ENCODE results near the gene PGLYRP4.
A peak's percentile ranks its signal among the peaks of the same experiment; 100 is the strongest.

PGLYRP4 gene

GRCh38 chr1:153357076-153357852, 8.6 kb upstream of the PGLYRP4 start:
- no peak overlapping the region for H3K4me2 ChIP-seq (ENCODE audit: insufficient read depth, low read length)
- DNase-seq (no peak), ATAC-seq (ENCODE audit: insufficient read depth, low read depth) (no peak)
- TF ChIP-seq EZH2 (IDR thresholded peaks at IDR 0.05; ENCODE audit: borderline replicate concordance, low read depth, low read length, severe bottlenecking) (no peak), CTCF (IDR thresholded peaks at IDR 0.05; ENCODE audit: borderline replicate concordance, extremely low read depth, low read length, poor library complexity, severe bottlenecking) (no peak)
- H3K9me3 ChIP-seq (ENCODE audit: insufficient read depth, low read length, severe bottlenecking), result no peaks in the 10 kb centered on the region
- no peaks in the 10 kb centered on the region for H4K20me1 ChIP-seq (ENCODE audit: insufficient read depth, low read length)
- H3K27me3 ChIP-seq (ENCODE audit: insufficient read depth, low read length, poor library complexity), result peaks cover 21% of the 10 kb centered on the region
- no peak overlapping the region for H2AFZ ChIP-seq (ENCODE audit: low read depth, low read length)
- H3K9ac ChIP-seq (ENCODE audit: low read depth, low read length), result no peak overlapping the region
- no peaks in the 10 kb centered on the region for H3K36me3 ChIP-seq (ENCODE audit: insufficient read depth, low read length)
- no peaks in the 10 kb centered on the region for H3K79me2 ChIP-seq (ENCODE audit: insufficient read depth, low read length)
- no peak overlapping the region for H3K4me3 ChIP-seq (ENCODE audit: low read depth in 1 of 2, low read length in 2 of 2)
- H3K27ac ChIP-seq (ENCODE audit: low read length), result no peak overlapping the region
- no peaks in the 10 kb centered on the region for H3K4me1 ChIP-seq (ENCODE audit: insufficient read depth, low read length)

- Histone ChIP-seq H2AFZ (ENCODE audit: low read depth, low read length) (no peak overlapping the region), H3K9me3 (ENCODE audit: insufficient read depth, low read length, severe bottlenecking) (no peaks in the 10 kb centered on the region), H3K36me3 (ENCODE audit: insufficient read depth, low read length) (no peaks in the 10 kb centered on the region), H3K27me3 (ENCODE audit: insufficient read depth, low read length, poor library complexity) (peaks cover 13% of the 10 kb centered on the region), H3K4me2 (ENCODE audit: insufficient read depth, low read length) (no peak overlapping the region), H3K9ac (ENCODE audit: low read depth, low read length) (no peak overlapping the region), H3K4me1 (ENCODE audit: insufficient read depth, low read length) (no peaks in the 10 kb centered on the region), H4K20me1 (ENCODE audit: insufficient read depth, low read length) (no peaks in the 10 kb centered on the region), H3K27ac (ENCODE audit: low read length) (no peak overlapping the region), H3K79me2 (ENCODE audit: insufficient read depth, low read length) (no peaks in the 10 kb centered on the region), H3K4me3 (ENCODE audit: low read depth in 1 of 2, low read length in 2 of 2) (no peak overlapping the region)
- DNase-seq, result no peak
- ATAC-seq (ENCODE audit: insufficient read depth, low read depth), result no peak
- TF ChIP-seq EZH2 (IDR thresholded peaks at IDR 0.05; ENCODE audit: borderline replicate concordance, low read depth, low read length, severe bottlenecking), result no peak
- TF ChIP-seq CTCF (IDR thresholded peaks at IDR 0.05; ENCODE audit: borderline replicate concordance, extremely low read depth, low read length, poor library complexity, severe bottlenecking), result no peak
Measured at GRCh38 chr1:153356392-153357075, 7.9 kb upstream of the PGLYRP4 start.

- Histone ChIP-seq H2AFZ (ENCODE audit: low read depth, low read length) (no peak overlapping the region), H3K4me1 (ENCODE audit: insufficient read depth, low read length) (no peaks in the 10 kb centered on the region), H3K36me3 (ENCODE audit: insufficient read depth, low read length) (no peaks in the 10 kb centered on the region), H3K27ac (ENCODE audit: low read length) (no peak overlapping the region), H3K79me2 (ENCODE audit: insufficient read depth, low read length) (no peaks in the 10 kb centered on the region), H4K20me1 (ENCODE audit: insufficient read depth, low read length) (no peaks in the 10 kb centered on the region), H3K9ac (ENCODE audit: low read depth, low read length) (no peak overlapping the region), H3K27me3 (ENCODE audit: insufficient read depth, low read length, poor library complexity) (peaks cover 4% of the 10 kb centered on the region), H3K9me3 (ENCODE audit: insufficient read depth, low read length, severe bottlenecking) (no peaks in the 10 kb centered on the region), H3K4me3 (ENCODE audit: low read depth in 1 of 2, low read length in 2 of 2) (no peak overlapping the region), H3K4me2 (ENCODE audit: insufficient read depth, low read length) (no peak overlapping the region)
- TF ChIP-seq EZH2 (IDR thresholded peaks at IDR 0.05; ENCODE audit: borderline replicate concordance, low read depth, low read length, severe bottlenecking) (no peak), CTCF (IDR thresholded peaks at IDR 0.05; ENCODE audit: borderline replicate concordance, extremely low read depth, low read length, poor library complexity, severe bottlenecking) (peak; percentile 73)
- DNase-seq (peak; percentile 57), ATAC-seq (ENCODE audit: insufficient read depth, low read depth) (peak; percentile 88)
Measured at GRCh38 chr1:153355445-153356071, 6.9 kb upstream of the PGLYRP4 start.
